ENCODE measurements around the gene GRK2.
"Not testable (repeated sequence)": the region's sequence is repeated elsewhere in the genome, so short reads cannot be mapped to it uniquely, and the experiment has no call there.

Gene GRK2

GRCh38 chr11:67255353-67255752, 10.9 kb upstream of the GRK2 start:
- no peak for DNase-seq

GRCh38 chr11:67255864-67256263, 10.4 kb upstream of the GRK2 start:
- DNase-seq: no peak

GRCh38 chr11:67256477-67257135, 9.7 kb upstream of the GRK2 start:
- no peak for DNase-seq

- no peak for DNase-seq
Observed at GRCh38 chr11:67260406-67260805, 5.9 kb upstream of the GRK2 start.

- DNase-seq: not testable (repeated sequence)
Observed at GRCh38 chr11:67260885-67261639, 5.2 kb upstream of the GRK2 start.

GRCh38 chr11:67261640-67261945, 4.7 kb upstream of the GRK2 start:
- no peak for DNase-seq

GRCh38 chr11:67261946-67262681, 4.2 kb upstream of the GRK2 start:
- DNase-seq: no peak

GRCh38 chr11:67262731-67263675, 3.3 kb upstream of the GRK2 start:
- DNase-seq: peak; percentile 71

GRCh38 chr11:67264260-67264659, 2.0 kb upstream of the GRK2 start:
- DNase-seq: no peak

GRCh38 chr11:67264877-67265632, 1.2 kb upstream of the GRK2 start:
- no peak for DNase-seq

GRCh38 chr11:67265633-67266448, 432 bp upstream of the GRK2 start:
- DNase-seq: peak; percentile 41

- DNase-seq: no peak
Observed at GRCh38 chr11:67267188-67268080, 1.2 kb downstream of the GRK2 start.

GRCh38 chr11:67268081-67268961, 2.0 kb downstream of the GRK2 start:
- DNase-seq: peak; percentile 93

- no peak for DNase-seq
Observed at GRCh38 chr11:67268962-67269268, 2.6 kb downstream of the GRK2 start.

- DNase-seq: peak; percentile 45
Observed at GRCh38 chr11:67269401-67270255, 3.4 kb downstream of the GRK2 start.

- DNase-seq: peak; percentile 82
Observed at GRCh38 chr11:67270256-67271204, 4.3 kb downstream of the GRK2 start.

GRCh38 chr11:67271205-67271540, 4.9 kb downstream of the GRK2 start:
- DNase-seq: no peak
